HG03469 (cell line): ENCODE data around the gene RLN3.
"Not testable (repeated sequence)": the region's sequence is repeated elsewhere in the genome, so short reads cannot be mapped to it uniquely, and the experiment has no call there.

Experiments
- ATAC-seq: cut with Tn5 transposase; IDR thresholded peaks from one replicate; pipeline ENCODE4 v1.9.1; 2021; ENCODE audit warnings: mild to moderate bottlenecking, moderate library complexity, moderate number of reproducible peaks; ENCODE audit not compliant: unreplicated experiment

RLN3 gene

GRCh38 chr19:14019100-14019499 lies 8.8 kb upstream of the RLN3 start:
- ATAC-seq: no peak

GRCh38 chr19:14019739-14020138 lies 8.2 kb upstream of the RLN3 start:
- ATAC-seq: not testable (repeated sequence)

- ATAC-seq: no peak
Observed at GRCh38 chr19:14021474-14021873, 6.5 kb upstream of the RLN3 start.

- no peak for ATAC-seq
Observed at GRCh38 chr19:14022469-14022868, 5.5 kb upstream of the RLN3 start.

GRCh38 chr19:14023404-14024235 lies 4.3 kb upstream of the RLN3 start:
- ATAC-seq: no peak

GRCh38 chr19:14026652-14027192 lies 1.2 kb upstream of the RLN3 start:
- ATAC-seq: not testable (repeated sequence)

- ATAC-seq: no peak
Observed at GRCh38 chr19:14028901-14029300, 953 bp downstream of the RLN3 start.

- no peak for ATAC-seq
Observed at GRCh38 chr19:14030997-14031718, 3.2 kb downstream of the RLN3 start.

GRCh38 chr19:14031719-14032480 lies 4.0 kb downstream of the RLN3 start, which contains the start of gene IL27RA:
IL27RA (plus strand) TSS chr19:14031762; CDS start chr19:14031873, 111 bp downstream.
- ATAC-seq: peak; percentile 60

- no peak for ATAC-seq
Observed at GRCh38 chr19:14033946-14034345, 6.0 kb downstream of the RLN3 start.

GRCh38 chr19:14035159-14035558 lies 7.2 kb downstream of the RLN3 start:
- ATAC-seq: not testable (repeated sequence)

- ATAC-seq: no peak
Observed at GRCh38 chr19:14035706-14036105, 7.8 kb downstream of the RLN3 start.

GRCh38 chr19:14039181-14039580 lies 11.2 kb downstream of the RLN3 start:
- ATAC-seq: no peak

- not testable (repeated sequence) for ATAC-seq
Observed at GRCh38 chr19:14042659-14043608, 15.0 kb downstream of the RLN3 start.

- not testable (repeated sequence) for ATAC-seq
Observed at GRCh38 chr19:14047866-14048265, 19.9 kb downstream of the RLN3 start.

GRCh38 chr19:14048443-14049153 lies 20.6 kb downstream of the RLN3 start:
- ATAC-seq: no peak

- no peak for ATAC-seq
Observed at GRCh38 chr19:14050512-14050911, 22.6 kb downstream of the RLN3 start.

GRCh38 chr19:14050961-14051360 lies 23.0 kb downstream of the RLN3 start:
- not testable (repeated sequence) for ATAC-seq

GRCh38 chr19:14051980-14052379 lies 24.0 kb downstream of the RLN3 start:
- ATAC-seq: no peak
